M059J (cell line): ENCODE results near the gene TGFBR2. TPM values are rescaled to one million over a fixed set of nuclear protein-coding genes. Genes with fewer than 3 reads are reported as not detected.

Experiments
- DNase-seq: peaks from one replicate; pipeline ENCODE4 v3.0.0-alpha.2; 2012; ENCODE audit warnings: low read depth
- total RNA-seq: library from RNA; depleted of rRNA; stranded (reverse); fragments of >200 nt; shearing (Covaris generic); gene quantifications from 2 replicates; pipeline ENCODE4 v1.2.3, GENCODE V29; 2014

TGFBR2 gene
- total RNA-seq, 1 experiment from 2014 or later = 27.1 TPM

- no peak for DNase-seq
Observed at GRCh38 chr3:30692498-30693130, 86.2 kb downstream of the TGFBR2 start.

GRCh38 chr3:30693470-30694120 lies 87.2 kb downstream of the TGFBR2 start:
- peak; percentile 64 for DNase-seq

GRCh38 chr3:30694148-30694547 lies 87.7 kb downstream of the TGFBR2 start:
- DNase-seq = no peak

- no peak for DNase-seq
Observed at GRCh38 chr3:30694668-30695067, 88.3 kb downstream of the TGFBR2 start.

GRCh38 chr3:30695302-30696061 lies 89.1 kb downstream of the TGFBR2 start:
- no peak for DNase-seq

- no peak for DNase-seq
Observed at GRCh38 chr3:30696403-30696819, 90.0 kb downstream of the TGFBR2 start.

GRCh38 chr3:30696896-30697295 lies 90.5 kb downstream of the TGFBR2 start:
- DNase-seq = no peak

- DNase-seq = no peak
Observed at GRCh38 chr3:30698549-30698948, 92.1 kb downstream of the TGFBR2 start.

GRCh38 chr3:30699927-30700326 lies 93.5 kb downstream of the TGFBR2 start:
- DNase-seq = no peak

- no peak for DNase-seq
Observed at GRCh38 chr3:30700702-30701321, 94.4 kb downstream of the TGFBR2 start.

GRCh38 chr3:30702038-30702827 lies 95.8 kb downstream of the TGFBR2 start:
- no peak for DNase-seq

GRCh38 chr3:30702828-30703397 lies 96.5 kb downstream of the TGFBR2 start:
- DNase-seq = no peak

GRCh38 chr3:30704931-30705890 lies 98.8 kb downstream of the TGFBR2 start:
- no peak for DNase-seq

- no peak for DNase-seq
Observed at GRCh38 chr3:30707825-30708224, 101.4 kb downstream of the TGFBR2 start.

GRCh38 chr3:30708472-30708871 lies 102.1 kb downstream of the TGFBR2 start:
- DNase-seq = no peak

GRCh38 chr3:30710017-30710416 lies 103.6 kb downstream of the TGFBR2 start:
- DNase-seq = no peak

GRCh38 chr3:30711151-30711550 lies 104.8 kb downstream of the TGFBR2 start:
- DNase-seq = no peak

- DNase-seq = no peak
Observed at GRCh38 chr3:30711867-30712266, 105.5 kb downstream of the TGFBR2 start.

GRCh38 chr3:30712991-30713390 lies 106.6 kb downstream of the TGFBR2 start:
- no peak for DNase-seq

GRCh38 chr3:30713885-30714503 lies 107.6 kb downstream of the TGFBR2 start:
- DNase-seq = no peak
